Common myeloid progenitor, CD34-positive (primary cell): ENCODE measurements around the gene SNAI3.

ENCODE experiments used
- CTCF ChIA-PET: fragments of 350-600 bp; sonication (Branson Sonifier 250); formaldehyde crosslinking; loops from one replicate; lab custom pipeline; 2021; ENCODE audit warnings: antibody characterized with exemption; lab: Charles Lee
- POLR2A ChIA-PET: fragments of 350-600 bp; sonication (Branson Sonifier 250); formaldehyde crosslinking; loops from one replicate; lab custom pipeline; 2021; ENCODE audit warnings: antibody characterized with exemption; lab: Charles Lee
- DNase-seq, 3 donors: peaks; one replicate each; pipeline versions ENCODE4 v3.0.0 to v3.0.0-alpha.2; 2013
- H3K27ac ChIP-seq, 2 experiments: 1 replicate in 1 of 2; 2 replicates in 1 of 2; pipeline ENCODE4 v1.7.0; 2013; ENCODE audit warnings: inconsistent platforms in 2 of 2, low read length in 2 of 2, mild to moderate bottlenecking in 2 of 2, low read depth in 1 of 2, moderate library complexity in 1 of 2; ENCODE audit not compliant: severe bottlenecking in 2 of 2, insufficient read depth in 1 of 2, poor library complexity in 1 of 2
- H3K27me3 ChIP-seq, 5 experiments: replicated peaks in 2 of 5; 1 replicate in 3 of 5; 2 replicates in 2 of 5; pipeline versions ENCODE4 v1.6.1 to v1.7.0; 2013; ENCODE audit warnings: low read length in 4 of 5, mild to moderate bottlenecking in 2 of 5, moderate library complexity in 2 of 5, inconsistent platforms in 1 of 5; ENCODE audit not compliant: insufficient read depth in 5 of 5, control insufficient read depth in 4 of 5
- H3K36me3 ChIP-seq, 4 experiments: 1 replicate in 2 of 4; 2 replicates in 2 of 4; pipeline versions ENCODE4 v1.6.1 to v1.7.0; 2013; ENCODE audit warnings: low read length in 3 of 4, control low read depth in 1 of 4, mild to moderate bottlenecking in 1 of 4; ENCODE audit not compliant: control insufficient read depth in 4 of 4, insufficient read depth in 4 of 4
- H3K4me1 ChIP-seq, 4 experiments: 1 replicate in 3 of 4; 2 replicates in 1 of 4; pipeline versions ENCODE4 v1.6.1 to v1.7.1; 2013; ENCODE audit warnings: low read length in 3 of 4, mild to moderate bottlenecking in 3 of 4, control low read depth in 1 of 4, inconsistent platforms in 1 of 4, moderate library complexity in 1 of 4; ENCODE audit not compliant: control insufficient read depth in 4 of 4, insufficient read depth in 4 of 4; ENCODE audit errors: control extremely low read depth in 1 of 4
- H3K4me3 ChIP-seq, 7 experiments: 1 replicate in 4 of 7; 2 replicates in 3 of 7; pipeline versions ENCODE4 v1.5.1 to v1.7.0; 2013; ENCODE audit warnings: mild to moderate bottlenecking in 7 of 7, low read length in 6 of 7, moderate library complexity in 6 of 7, inconsistent platforms in 2 of 7, low read depth in 2 of 7, control low read depth in 1 of 7; ENCODE audit not compliant: insufficient read depth in 4 of 7, control insufficient read depth in 1 of 7; ENCODE audit errors: extremely low read depth in 1 of 7
- H3K9me3 ChIP-seq, 5 experiments: 1 replicate in 4 of 5; 2 replicates in 1 of 5; pipeline versions ENCODE4 v1.6.1 to v1.7.1; 2013; ENCODE audit warnings: low read length in 4 of 5, mild to moderate bottlenecking in 2 of 5, inconsistent platforms in 1 of 5, low read depth in 1 of 5, moderate library complexity in 1 of 5; ENCODE audit not compliant: control insufficient read depth in 4 of 5, insufficient read depth in 2 of 5; ENCODE audit errors: control extremely low read depth in 1 of 5
- WGBS: methylation state at CpG from one replicate; pipeline ENCODE4 v1.1.5; 2013; ENCODE audit not compliant: insufficient coverage; 5-methylcytosine and 5-hydroxymethylcytosine counted together

Gene SNAI3

GRCh38 chr16:88721236-88721635 lies 34.9 kb upstream of the SNAI3 start:
- DNase-seq: no peak
- Histone ChIP-seq H3K4me1 (no peaks in the 10 kb centered on the region), H3K36me3 (peaks cover 37 to 98% (median 78%) of the 10 kb centered on the region in 4 experiments), H3K9me3 (no peaks in the 10 kb centered on the region), H3K4me3 (no peak overlapping the region), H3K27me3 (no peaks in the 10 kb centered on the region), H3K27ac (no peak overlapping the region)
- ChIA-PET CTCF (interaction anchor here (0.9 kb wide), 1 partner anchor 22 kb away, joined by 3 read pairs; no protein-coding TSS in a partner anchor), POLR2A (interaction anchor here (0.6 kb wide), 1 partner anchor 206 kb away, joined by 3 read pairs; no protein-coding TSS in a partner anchor)
- WGBS: 94% methylated on average over 13 of the region's 17 CpGs

- POLR2A ChIA-PET: interaction anchor here (0.6 kb wide), 1 partner anchor 205 kb away, joined by 3 read pairs; no protein-coding TSS in a partner anchor
- no peaks in the 10 kb centered on the region for H3K27me3 ChIP-seq
- WGBS: 94% methylated on average over 19 of the region's 23 CpGs
- CTCF ChIA-PET: interaction anchor here (1.6 kb wide), 1 partner anchor 13 kb away, joined by 7 read pairs; no protein-coding TSS in a partner anchor
- H3K27ac ChIP-seq: no peak overlapping the region
- DNase-seq: no peak
- H3K9me3 ChIP-seq: no peaks in the 10 kb centered on the region
- peaks cover 36 to 98% (median 81%) of the 10 kb centered on the region in 4 experiments for H3K36me3 ChIP-seq
- H3K4me1 ChIP-seq: no peaks in the 10 kb centered on the region
- H3K4me3 ChIP-seq: no peak overlapping the region
Measured at GRCh38 chr16:88720396-88720970, 34.2 kb upstream of the SNAI3 start.

GRCh38 chr16:88719933-88720296 lies 33.6 kb upstream of the SNAI3 start:
- no peaks in the 10 kb centered on the region for H3K9me3 ChIP-seq
- CTCF ChIA-PET: interaction anchor here (1.6 kb wide), 1 partner anchor 14 kb away, joined by 7 read pairs; no protein-coding TSS in a partner anchor
- H3K36me3 ChIP-seq: peaks cover 35 to 98% (median 81%) of the 10 kb centered on the region in 4 experiments
- H3K27me3 ChIP-seq: no peaks in the 10 kb centered on the region
- no peaks in the 10 kb centered on the region for H3K4me1 ChIP-seq
- no peak overlapping the region for H3K27ac ChIP-seq
- 96% methylated on average over 18 of the region's 19 CpGs for WGBS
- no peak overlapping the region for H3K4me3 ChIP-seq
- no peak for DNase-seq
- POLR2A ChIA-PET: no interaction called here

- Histone ChIP-seq H3K36me3 (peaks cover 32 to 98% (median 80%) of the 10 kb centered on the region in 4 experiments), H3K27ac (no peak overlapping the region), H3K4me1 (no peaks in the 10 kb centered on the region), H3K4me3 (no peak overlapping the region), H3K27me3 (no peaks in the 10 kb centered on the region), H3K9me3 (no peaks in the 10 kb centered on the region)
- 94% methylated on average over 21 of the region's 29 CpGs for WGBS
- ChIA-PET POLR2A (no interaction called here), CTCF (interaction anchor here (1.6 kb wide), 1 partner anchor 14 kb away, joined by 7 read pairs; no protein-coding TSS in a partner anchor)
- no peak for DNase-seq
Measured at GRCh38 chr16:88719267-88719932, 33.1 kb upstream of the SNAI3 start.

- no peak for DNase-seq
- Histone ChIP-seq H3K4me3 (no peak overlapping the region), H3K4me1 (no peaks in the 10 kb centered on the region), H3K27me3 (no peaks in the 10 kb centered on the region), H3K27ac (no peak overlapping the region), H3K9me3 (no peaks in the 10 kb centered on the region), H3K36me3 (peaks cover 30 to 99% (median 82%) of the 10 kb centered on the region in 4 experiments)
- 92% methylated on average over 10 of the region's 11 CpGs for WGBS
- POLR2A ChIA-PET: interaction anchor here (0.5 kb wide), 1 partner anchor 112 kb away, joined by 3 read pairs; no protein-coding TSS in a partner anchor
- CTCF ChIA-PET: interaction anchor here (0.9 to 1.2 kb wide), 2 partner anchors 25 to 29 kb away, joined by 3 read pairs; no protein-coding TSS in a partner anchor
Measured at GRCh38 chr16:88718178-88718577, 31.9 kb upstream of the SNAI3 start.

GRCh38 chr16:88716601-88717001 lies 30.3 kb upstream of the SNAI3 start:
- Histone ChIP-seq H3K27ac (no peak overlapping the region), H3K9me3 (no peaks in the 10 kb centered on the region), H3K4me1 (no peaks in the 10 kb centered on the region), H3K4me3 (no peak overlapping the region), H3K36me3 (peaks cover 20 to 85% (median 70%) of the 10 kb centered on the region in 4 experiments), H3K27me3 (no peaks in the 10 kb centered on the region)
- DNase-seq: no peak
- CTCF ChIA-PET: interaction anchor here (1.0 to 1.6 kb wide), 3 partner anchors 8 to 21 kb away, joined by 3 to 6 read pairs (median 4); no protein-coding TSS in a partner anchor
- POLR2A ChIA-PET: interaction anchor here (1.1 kb wide), 1 partner anchor 83 kb away, joined by 3 read pairs; no protein-coding TSS in a partner anchor
- WGBS: 98% methylated on average over 21 of the region's 21 CpGs
